WTC11 (cell line): Measurements from ENCODE around the gene TEP1. TPM values are rescaled to one million over a fixed set of nuclear protein-coding genes. Genes with fewer than 3 reads are reported as not detected.

ENCODE experiments used
- ATAC-seq: fragments of 200-7000 bp; cut with Tn5 transposase; 2 replicates; pipeline ENCODE4 v1.10.0; 2021; ENCODE audit warnings: mild to moderate bottlenecking, moderate library complexity
- CTCF ChIA-PET: fragments of 300-600 bp; sonication (Branson Sonifier 250); formaldehyde crosslinking; loops from one replicate; lab custom pipeline; 2021; ENCODE audit warnings: antibody characterized with exemption; lab: Charles Lee
- POLR2A ChIA-PET: fragments of 350-600 bp; sonication (Branson Sonifier 250); formaldehyde crosslinking; loops from one replicate; lab custom pipeline; 2021; ENCODE audit warnings: antibody characterized with exemption; lab: Charles Lee
- DNase-seq: peaks from one replicate; pipeline ENCODE4 v3.0.0; 2021; ENCODE audit warnings: low spot score
- H3K27ac Mint-ChIP-seq: 2 replicates; pipeline ENCODE4 v1.8.0; 2021; ENCODE audit warnings: mixed read lengths
- H3K27me3 Mint-ChIP-seq: 2 replicates; pipeline ENCODE4 v1.8.0; 2021; ENCODE audit warnings: low read depth, mild to moderate bottlenecking, moderate library complexity, mixed read lengths
- H3K36me3 Mint-ChIP-seq: 2 replicates; pipeline ENCODE4 v1.8.0; 2021; ENCODE audit warnings: mixed read lengths
- H3K4me1 Mint-ChIP-seq: 2 replicates; pipeline ENCODE4 v1.8.0; 2022; ENCODE audit warnings: mixed read lengths
- H3K4me3 Mint-ChIP-seq: 2 replicates; pipeline ENCODE4 v1.8.0; 2021; ENCODE audit warnings: mild to moderate bottlenecking, moderate library complexity, mixed read lengths
- H3K9me3 Mint-ChIP-seq: 2 replicates; pipeline ENCODE4 v1.8.0; 2021; ENCODE audit warnings: mixed read lengths
- CREM ChIP-seq: sonication (generic); formaldehyde crosslinking; IDR thresholded peaks from 2 replicates; pipeline ENCODE4 v1.8.1; 2022; ENCODE audit warnings: mild to moderate bottlenecking, missing genetic modification reagents, moderate library complexity
- GTF2I ChIP-seq: fragments of 250-450 bp; sonication (Bioruptor Pico); conservative IDR thresholded peaks from 2 replicates; pipeline ENCODE4 v1.4.0; 2021; ENCODE audit warnings: mild to moderate bottlenecking
- MYBL2 ChIP-seq: sonication (generic); formaldehyde crosslinking; IDR thresholded peaks from 2 replicates; pipeline ENCODE4 v1.8.1; 2023; ENCODE audit warnings: mild to moderate bottlenecking, moderate library complexity, missing genetic modification reagents
- NR3C1 ChIP-seq: sonication (generic); formaldehyde crosslinking; conservative IDR thresholded peaks from 2 replicates; pipeline ENCODE4 v1.8.1; 2023; ENCODE audit warnings: low read depth, mild to moderate bottlenecking, missing genetic modification reagents
- RORB ChIP-seq: fragments of 250-450 bp; sonication (Bioruptor Pico); IDR thresholded peaks from 2 replicates; pipeline ENCODE4 v1.9.0; 2021; ENCODE audit warnings: mild to moderate bottlenecking
- SOX15 ChIP-seq: fragments of 250-450 bp; sonication (Bioruptor Pico); IDR thresholded peaks from 2 replicates; pipeline ENCODE4 v1.9.0; 2021; ENCODE audit warnings: mild to moderate bottlenecking
- TEAD4 ChIP-seq: sonication (generic); formaldehyde crosslinking; IDR thresholded peaks from 2 replicates; pipeline ENCODE4 v1.8.0; 2022; ENCODE audit warnings: mild to moderate bottlenecking, missing genetic modification reagents
- TP53 ChIP-seq: sonication (generic); formaldehyde crosslinking; IDR thresholded peaks from 2 replicates; pipeline ENCODE4 v1.8.1; 2023; ENCODE audit warnings: mild to moderate bottlenecking, missing genetic modification reagents
- ZNF232 ChIP-seq: sonication (generic); formaldehyde crosslinking; IDR thresholded peaks from 2 replicates; pipeline ENCODE4 v1.8.0; 2022; ENCODE audit warnings: mild to moderate bottlenecking, missing genetic modification reagents
- ZNF263 ChIP-seq: sonication (generic); formaldehyde crosslinking; IDR thresholded peaks from 2 replicates; pipeline ENCODE4 v1.8.1; 2022; ENCODE audit warnings: low read depth, mild to moderate bottlenecking, moderate library complexity, missing genetic modification reagents
- ZNF317 ChIP-seq: sonication (generic); formaldehyde crosslinking; IDR thresholded peaks from 2 replicates; pipeline ENCODE4 v1.8.1; 2023; ENCODE audit warnings: low read depth, mild to moderate bottlenecking, moderate library complexity, missing genetic modification reagents, borderline replicate concordance
- total RNA-seq: library from RNA; stranded (reverse); gene quantifications from 3 replicates; pipeline ENCODE4 v1.2.3, GENCODE V29; 2021
- TF ChIP-seq, protein P1 (sequence below): fragments of 250-450 bp; sonication (Bioruptor Pico); IDR thresholded peaks from 2 replicates; pipeline ENCODE4 v1.8.0; 2021; ENCODE audit warnings: mild to moderate bottlenecking
- TF ChIP-seq, protein P2 (sequence below): sonication (generic); formaldehyde crosslinking; IDR thresholded peaks from 2 replicates; pipeline ENCODE4 v1.8.1; 2023; ENCODE audit warnings: mild to moderate bottlenecking, missing genetic modification reagents
- TF ChIP-seq, protein P3 (sequence below): sonication (generic); formaldehyde crosslinking; IDR thresholded peaks from 2 replicates; pipeline ENCODE4 v1.8.0; 2023; ENCODE audit warnings: missing genetic modification reagents, mild to moderate bottlenecking, borderline replicate concordance
- TF ChIP-seq, protein P4 (sequence below): fragments of 250-450 bp; sonication (Bioruptor Pico); conservative IDR thresholded peaks from 2 replicates; pipeline ENCODE4 v1.9.0; 2021; ENCODE audit warnings: mild to moderate bottlenecking
- TF ChIP-seq, protein P5 (sequence below): sonication (generic); formaldehyde crosslinking; IDR thresholded peaks from 2 replicates; pipeline ENCODE4 v1.8.1; 2023; ENCODE audit warnings: mild to moderate bottlenecking, missing genetic modification reagents
- TF ChIP-seq, protein P6 (sequence below): sonication (generic); formaldehyde crosslinking; IDR thresholded peaks from 2 replicates; pipeline ENCODE4 v1.8.1; 2022; ENCODE audit warnings: low read depth, mild to moderate bottlenecking, moderate library complexity, missing genetic modification reagents, borderline replicate concordance

Gene TEP1
- total RNA-seq, 1 experiment from 2014 or later: 16.0 TPM

DNA sequence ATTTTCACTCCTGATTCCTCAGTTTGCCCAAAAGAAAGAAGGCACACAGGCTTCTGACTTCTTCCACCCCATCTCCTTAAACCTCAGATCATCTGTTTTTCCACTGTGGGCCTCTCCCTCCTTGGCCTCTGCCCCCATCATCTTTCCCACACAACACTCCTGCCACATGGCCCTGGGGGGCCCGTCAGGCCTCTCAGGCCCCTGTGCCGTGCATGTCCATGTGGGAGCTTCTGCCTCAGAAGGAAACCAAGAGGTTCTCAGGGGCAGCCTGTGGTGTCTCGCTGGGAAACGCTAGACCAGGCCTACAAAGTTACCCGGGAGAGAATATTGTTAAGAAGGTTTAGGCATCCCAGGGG is 14.7 kb upstream of the TEP1 start:
- no peaks in the 10 kb centered on the region for H3K36me3 Mint-ChIP-seq
- TF ChIP-seq TEAD4 (CRISPR knock-in tag) (no peak), SOX15 (CRISPR knock-in tag) (no peak), CREM (CRISPR knock-in tag) (no peak), RORB (CRISPR knock-in tag) (no peak)
- TF ChIP-seq, protein P1, sequence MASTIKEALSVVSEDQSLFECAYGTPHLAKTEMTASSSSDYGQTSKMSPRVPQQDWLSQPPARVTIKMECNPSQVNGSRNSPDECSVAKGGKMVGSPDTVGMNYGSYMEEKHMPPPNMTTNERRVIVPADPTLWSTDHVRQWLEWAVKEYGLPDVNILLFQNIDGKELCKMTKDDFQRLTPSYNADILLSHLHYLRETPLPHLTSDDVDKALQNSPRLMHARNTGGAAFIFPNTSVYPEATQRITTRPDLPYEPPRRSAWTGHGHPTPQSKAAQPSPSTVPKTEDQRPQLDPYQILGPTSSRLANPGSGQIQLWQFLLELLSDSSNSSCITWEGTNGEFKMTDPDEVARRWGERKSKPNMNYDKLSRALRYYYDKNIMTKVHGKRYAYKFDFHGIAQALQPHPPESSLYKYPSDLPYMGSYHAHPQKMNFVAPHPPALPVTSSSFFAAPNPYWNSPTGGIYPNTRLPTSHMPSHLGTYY: no peak
- TF ChIP-seq, protein P2, sequence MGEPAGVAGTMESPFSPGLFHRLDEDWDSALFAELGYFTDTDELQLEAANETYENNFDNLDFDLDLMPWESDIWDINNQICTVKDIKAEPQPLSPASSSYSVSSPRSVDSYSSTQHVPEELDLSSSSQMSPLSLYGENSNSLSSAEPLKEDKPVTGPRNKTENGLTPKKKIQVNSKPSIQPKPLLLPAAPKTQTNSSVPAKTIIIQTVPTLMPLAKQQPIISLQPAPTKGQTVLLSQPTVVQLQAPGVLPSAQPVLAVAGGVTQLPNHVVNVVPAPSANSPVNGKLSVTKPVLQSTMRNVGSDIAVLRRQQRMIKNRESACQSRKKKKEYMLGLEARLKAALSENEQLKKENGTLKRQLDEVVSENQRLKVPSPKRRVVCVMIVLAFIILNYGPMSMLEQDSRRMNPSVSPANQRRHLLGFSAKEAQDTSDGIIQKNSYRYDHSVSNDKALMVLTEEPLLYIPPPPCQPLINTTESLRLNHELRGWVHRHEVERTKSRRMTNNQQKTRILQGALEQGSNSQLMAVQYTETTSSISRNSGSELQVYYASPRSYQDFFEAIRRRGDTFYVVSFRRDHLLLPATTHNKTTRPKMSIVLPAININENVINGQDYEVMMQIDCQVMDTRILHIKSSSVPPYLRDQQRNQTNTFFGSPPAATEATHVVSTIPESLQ (CRISPR knock-in tag): no peak
- TF ChIP-seq, protein P3, sequence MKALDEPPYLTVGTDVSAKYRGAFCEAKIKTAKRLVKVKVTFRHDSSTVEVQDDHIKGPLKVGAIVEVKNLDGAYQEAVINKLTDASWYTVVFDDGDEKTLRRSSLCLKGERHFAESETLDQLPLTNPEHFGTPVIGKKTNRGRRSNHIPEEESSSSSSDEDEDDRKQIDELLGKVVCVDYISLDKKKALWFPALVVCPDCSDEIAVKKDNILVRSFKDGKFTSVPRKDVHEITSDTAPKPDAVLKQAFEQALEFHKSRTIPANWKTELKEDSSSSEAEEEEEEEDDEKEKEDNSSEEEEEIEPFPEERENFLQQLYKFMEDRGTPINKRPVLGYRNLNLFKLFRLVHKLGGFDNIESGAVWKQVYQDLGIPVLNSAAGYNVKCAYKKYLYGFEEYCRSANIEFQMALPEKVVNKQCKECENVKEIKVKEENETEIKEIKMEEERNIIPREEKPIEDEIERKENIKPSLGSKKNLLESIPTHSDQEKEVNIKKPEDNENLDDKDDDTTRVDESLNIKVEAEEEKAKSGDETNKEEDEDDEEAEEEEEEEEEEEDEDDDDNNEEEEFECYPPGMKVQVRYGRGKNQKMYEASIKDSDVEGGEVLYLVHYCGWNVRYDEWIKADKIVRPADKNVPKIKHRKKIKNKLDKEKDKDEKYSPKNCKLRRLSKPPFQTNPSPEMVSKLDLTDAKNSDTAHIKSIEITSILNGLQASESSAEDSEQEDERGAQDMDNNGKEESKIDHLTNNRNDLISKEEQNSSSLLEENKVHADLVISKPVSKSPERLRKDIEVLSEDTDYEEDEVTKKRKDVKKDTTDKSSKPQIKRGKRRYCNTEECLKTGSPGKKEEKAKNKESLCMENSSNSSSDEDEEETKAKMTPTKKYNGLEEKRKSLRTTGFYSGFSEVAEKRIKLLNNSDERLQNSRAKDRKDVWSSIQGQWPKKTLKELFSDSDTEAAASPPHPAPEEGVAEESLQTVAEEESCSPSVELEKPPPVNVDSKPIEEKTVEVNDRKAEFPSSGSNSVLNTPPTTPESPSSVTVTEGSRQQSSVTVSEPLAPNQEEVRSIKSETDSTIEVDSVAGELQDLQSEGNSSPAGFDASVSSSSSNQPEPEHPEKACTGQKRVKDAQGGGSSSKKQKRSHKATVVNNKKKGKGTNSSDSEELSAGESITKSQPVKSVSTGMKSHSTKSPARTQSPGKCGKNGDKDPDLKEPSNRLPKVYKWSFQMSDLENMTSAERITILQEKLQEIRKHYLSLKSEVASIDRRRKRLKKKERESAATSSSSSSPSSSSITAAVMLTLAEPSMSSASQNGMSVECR: no peak
- POLR2A ChIA-PET: no interaction called here
- ATAC-seq (no peak), DNase-seq (no peak)
- CTCF ChIA-PET: interaction anchor here (2.4 kb wide), 1 partner anchor 12 kb away, joined by 8 read pairs; no protein-coding TSS in a partner anchor
- H3K4me1 Mint-ChIP-seq: peaks cover 14% of the 10 kb centered on the region
- H3K9me3 Mint-ChIP-seq: no peaks in the 10 kb centered on the region
- H3K27me3 Mint-ChIP-seq: no peaks in the 10 kb centered on the region
- H3K4me3 Mint-ChIP-seq: no peak overlapping the region
- no peak overlapping the region for H3K27ac Mint-ChIP-seq

DNA sequence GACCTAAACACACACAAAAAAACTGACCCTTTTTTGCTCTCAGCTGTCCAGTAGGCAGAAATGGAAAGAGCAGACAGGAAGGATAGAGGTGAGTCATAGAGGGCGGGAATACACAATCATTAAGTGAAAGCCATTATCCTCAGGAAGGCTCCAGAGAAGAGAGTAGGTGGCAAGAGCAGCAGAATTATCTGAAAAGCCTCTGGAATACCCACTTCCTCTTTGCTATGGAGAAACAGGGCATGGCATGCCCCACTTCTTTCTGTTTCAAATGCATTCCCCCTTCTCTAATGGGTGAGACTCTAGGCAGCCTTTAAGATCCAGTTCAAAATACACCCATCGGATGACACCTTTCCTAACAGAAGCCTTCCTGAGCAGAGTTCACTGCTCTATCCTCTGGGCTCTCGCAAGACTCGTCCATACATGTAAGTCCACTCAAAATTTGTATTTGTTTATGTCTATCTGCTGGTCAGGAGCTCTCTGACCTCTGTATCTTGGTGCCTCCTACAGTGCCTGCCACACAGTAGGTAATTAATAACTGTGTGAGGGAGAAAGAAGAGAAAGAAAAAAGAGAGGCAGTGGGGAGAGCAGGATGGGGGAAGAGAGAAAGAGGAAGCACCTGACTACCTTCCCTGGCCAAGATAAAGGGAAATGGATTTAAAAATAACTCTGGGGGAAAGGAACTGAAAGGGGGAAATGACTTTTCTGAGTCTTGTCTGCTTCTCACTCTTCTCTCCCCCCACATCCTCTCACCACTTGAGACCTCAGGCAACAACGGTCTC is 14.1 kb upstream of the TEP1 start:
- ChIA-PET CTCF (interaction anchor here (2.4 kb wide), 1 partner anchor 12 kb away, joined by 8 read pairs; no protein-coding TSS in a partner anchor), POLR2A (no interaction called here)
- Mint-ChIP-seq H3K36me3 (no peaks in the 10 kb centered on the region), H3K27me3 (no peaks in the 10 kb centered on the region), H3K27ac (peak overlapping the region; percentile 28; the same call in 1 of the 2 replicates), H3K4me1 (peaks cover 19% of the 10 kb centered on the region), H3K9me3 (no peaks in the 10 kb centered on the region), H3K4me3 (no peak overlapping the region)
- peak; percentile 69 for ATAC-seq
- no peak for DNase-seq
- TF ChIP-seq, protein P4, sequence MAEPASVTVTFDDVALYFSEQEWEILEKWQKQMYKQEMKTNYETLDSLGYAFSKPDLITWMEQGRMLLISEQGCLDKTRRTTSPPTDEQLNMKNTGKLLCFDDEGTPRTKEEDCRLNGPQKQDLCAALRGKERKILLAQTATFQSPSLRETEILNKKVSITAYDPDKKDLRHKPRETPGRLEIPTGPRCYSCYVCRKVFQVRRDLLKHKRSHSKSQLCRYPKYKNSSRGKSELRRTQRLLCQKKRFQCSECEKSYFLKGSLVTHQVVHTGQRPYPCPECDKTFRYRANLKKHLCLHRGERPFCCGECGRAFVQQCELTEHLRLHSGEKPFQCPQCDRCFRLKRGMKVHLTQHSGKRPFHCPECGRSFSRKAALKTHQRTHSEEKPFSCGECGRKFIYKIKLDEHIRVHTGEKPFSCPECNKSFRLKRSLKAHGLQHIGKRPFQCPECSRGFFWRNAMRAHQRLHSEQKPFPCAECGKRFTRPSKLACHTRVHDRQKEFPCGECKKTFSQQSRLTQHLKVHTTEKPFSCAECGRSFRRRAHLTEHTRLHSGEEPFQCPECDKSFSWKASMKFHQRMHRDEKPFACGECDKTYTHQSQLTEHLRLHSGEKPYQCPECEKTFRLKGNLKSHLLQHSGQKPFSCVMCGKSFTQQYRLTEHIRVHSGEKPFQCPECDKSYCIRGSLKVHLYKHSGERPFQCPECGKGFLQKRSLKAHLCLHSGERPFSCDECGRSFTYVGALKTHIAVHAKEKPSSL (CRISPR knock-in tag): no peak
- TF ChIP-seq GTF2I (CRISPR knock-in tag) (no peak), TEAD4 (CRISPR knock-in tag) (no peak), NR3C1 (CRISPR knock-in tag) (no peak), ZNF317 (CRISPR knock-in tag) (no peak), ZNF232 (CRISPR knock-in tag) (no peak), TP53 (no peak), MYBL2 (CRISPR knock-in tag) (no peak), ZNF263 (CRISPR knock-in tag) (no peak)
- TF ChIP-seq, protein P5, sequence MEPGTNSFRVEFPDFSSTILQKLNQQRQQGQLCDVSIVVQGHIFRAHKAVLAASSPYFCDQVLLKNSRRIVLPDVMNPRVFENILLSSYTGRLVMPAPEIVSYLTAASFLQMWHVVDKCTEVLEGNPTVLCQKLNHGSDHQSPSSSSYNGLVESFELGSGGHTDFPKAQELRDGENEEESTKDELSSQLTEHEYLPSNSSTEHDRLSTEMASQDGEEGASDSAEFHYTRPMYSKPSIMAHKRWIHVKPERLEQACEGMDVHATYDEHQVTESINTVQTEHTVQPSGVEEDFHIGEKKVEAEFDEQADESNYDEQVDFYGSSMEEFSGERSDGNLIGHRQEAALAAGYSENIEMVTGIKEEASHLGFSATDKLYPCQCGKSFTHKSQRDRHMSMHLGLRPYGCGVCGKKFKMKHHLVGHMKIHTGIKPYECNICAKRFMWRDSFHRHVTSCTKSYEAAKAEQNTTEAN: no peak
- TF ChIP-seq, protein P6, sequence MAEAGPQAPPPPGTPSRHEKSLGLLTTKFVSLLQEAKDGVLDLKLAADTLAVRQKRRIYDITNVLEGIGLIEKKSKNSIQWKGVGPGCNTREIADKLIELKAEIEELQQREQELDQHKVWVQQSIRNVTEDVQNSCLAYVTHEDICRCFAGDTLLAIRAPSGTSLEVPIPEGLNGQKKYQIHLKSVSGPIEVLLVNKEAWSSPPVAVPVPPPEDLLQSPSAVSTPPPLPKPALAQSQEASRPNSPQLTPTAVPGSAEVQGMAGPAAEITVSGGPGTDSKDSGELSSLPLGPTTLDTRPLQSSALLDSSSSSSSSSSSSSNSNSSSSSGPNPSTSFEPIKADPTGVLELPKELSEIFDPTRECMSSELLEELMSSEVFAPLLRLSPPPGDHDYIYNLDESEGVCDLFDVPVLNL: no peak
